GM21737 (cell line): ENCODE data around the gene MAGEB17.
"Not testable (repeated sequence)": the region's sequence is repeated elsewhere in the genome, so short reads cannot be mapped to it uniquely, and the experiment has no call there.

Source experiments
- ATAC-seq: cut with Tn5 transposase; IDR thresholded peaks from one replicate; pipeline ENCODE4 v1.9.1; 2021; ENCODE audit warnings: mild to moderate bottlenecking, moderate library complexity; ENCODE audit not compliant: unreplicated experiment

The MAGEB17 gene

GRCh38 chrX:16167181-16167580 lies at the start of gene MAGEB17:
MAGEB17 (plus strand) TSS chrX:16167481; CDS start chrX:16170383, 2,902 bp downstream.
- ATAC-seq = no peak

- ATAC-seq = peak; percentile 84
Measured at GRCh38 chrX:16119353-16120220, 47.7 kb upstream of the MAGEB17 start.

DNA sequence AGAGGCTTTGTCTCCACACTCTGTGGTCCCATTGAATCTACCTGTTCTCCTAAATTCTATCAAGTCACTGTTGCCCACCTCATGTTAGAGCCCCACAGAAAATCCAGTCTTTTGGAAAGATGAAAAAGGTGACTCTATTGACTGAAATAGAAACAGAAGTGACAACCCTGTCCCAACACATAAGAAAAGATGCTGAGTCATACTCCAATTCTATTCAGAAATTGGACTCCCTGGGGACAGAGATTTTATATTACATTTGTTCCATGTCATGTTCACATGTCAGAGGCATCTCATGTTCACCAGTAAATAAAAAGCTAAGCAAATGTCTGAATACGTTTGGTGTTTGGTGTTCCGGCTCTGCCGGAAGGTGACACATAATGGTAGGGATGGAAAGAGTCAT lies 46.9 kb upstream of the MAGEB17 start:
- ATAC-seq = peak; percentile 2

GRCh38 chrX:16123222-16123786 lies 44.0 kb upstream of the MAGEB17 start, which contains the start of gene GRPR:
GRPR (plus strand) TSS chrX:16123565; CDS start chrX:16123954, 389 bp downstream.
- ATAC-seq = peak; percentile 57

GRCh38 chrX:16124201-16124600 lies 43.1 kb upstream of the MAGEB17 start:
- no peak for ATAC-seq

DNA sequence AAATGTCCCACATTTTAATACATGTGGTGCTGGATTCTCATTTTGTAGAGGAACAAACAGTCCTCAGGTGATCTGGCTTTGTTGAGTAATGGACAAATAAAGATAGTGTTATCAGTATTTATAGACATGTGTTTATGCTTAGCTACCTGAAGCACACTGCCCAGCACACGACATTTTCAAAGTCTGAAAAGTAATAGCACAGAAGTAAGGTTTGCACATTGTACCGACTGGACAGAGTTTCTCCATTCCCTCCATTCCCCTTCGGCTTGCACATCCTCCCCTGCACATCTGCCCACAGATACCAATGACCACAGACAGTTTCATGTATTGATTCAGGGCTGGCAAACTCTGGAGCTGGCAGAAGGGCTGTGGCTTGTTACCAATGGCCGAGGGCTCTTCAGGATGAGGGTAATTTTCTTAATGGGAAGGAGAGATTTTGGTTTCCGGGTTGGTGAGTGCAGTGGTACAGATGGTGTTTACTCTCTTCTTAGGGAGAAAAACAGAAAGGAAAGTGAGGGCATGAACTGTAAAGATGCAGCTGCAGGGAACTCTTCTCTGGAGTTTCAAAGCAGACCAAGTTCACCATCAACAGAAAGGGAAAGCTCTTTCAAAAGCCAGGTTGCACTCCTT lies 41.6 kb upstream of the MAGEB17 start:
- ATAC-seq = no peak

- ATAC-seq = no peak
Measured at GRCh38 chrX:16130707-16131106, 36.6 kb upstream of the MAGEB17 start.

DNA sequence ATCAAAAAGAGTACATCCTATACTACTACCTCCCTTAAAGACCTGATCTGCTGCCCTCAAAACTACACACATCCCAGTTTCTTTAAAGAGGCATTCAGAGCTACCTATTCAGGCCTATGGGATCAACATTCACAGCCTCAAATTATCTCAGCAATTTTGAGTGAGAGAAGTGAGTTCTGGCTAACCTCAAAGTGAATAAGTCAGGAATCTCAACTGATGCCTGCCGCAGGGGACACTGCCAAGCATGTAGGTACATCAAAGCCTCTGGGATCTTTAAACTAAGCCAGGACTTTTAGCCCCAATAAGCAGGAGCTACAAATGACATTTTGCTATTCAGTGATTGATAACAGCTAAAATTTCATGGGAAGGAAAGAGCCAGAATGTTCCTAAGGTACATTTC lies 32.3 kb upstream of the MAGEB17 start:
- ATAC-seq = no peak

- ATAC-seq = no peak
Measured at GRCh38 chrX:16136080-16136479, 31.2 kb upstream of the MAGEB17 start.

DNA sequence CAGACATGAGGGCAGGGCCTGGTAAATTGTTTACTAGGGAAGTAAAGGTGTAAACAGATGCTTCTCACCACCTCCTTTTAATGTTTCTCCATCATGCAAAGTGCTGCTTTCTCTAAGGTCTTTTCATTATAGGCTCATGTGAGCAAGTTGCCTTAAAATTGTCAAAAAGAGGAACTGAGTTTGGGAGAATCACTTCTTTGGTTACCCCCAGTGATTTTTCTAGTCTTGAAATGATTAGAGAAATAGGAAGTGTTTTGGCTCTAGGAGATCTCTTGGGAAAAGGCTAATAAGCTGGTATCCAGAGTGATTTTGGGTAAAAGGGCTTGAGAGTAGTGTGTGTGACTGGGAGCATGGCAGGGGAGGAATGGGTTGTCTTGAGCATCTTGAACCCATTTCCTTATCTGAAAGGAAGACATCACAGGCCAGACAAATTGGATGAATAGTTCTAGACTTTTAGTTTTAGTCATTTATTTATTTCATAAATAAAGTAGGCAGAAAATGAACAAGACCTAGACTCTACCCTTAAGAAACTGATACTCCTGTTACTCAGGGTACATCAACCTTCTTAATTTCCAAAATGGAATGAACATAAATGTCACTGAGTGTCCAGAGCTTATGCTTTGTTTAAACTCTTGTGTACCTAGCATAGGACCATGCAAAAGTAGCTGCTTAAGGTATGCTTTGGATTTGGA lies 29.7 kb upstream of the MAGEB17 start:
- ATAC-seq = peak; percentile 67

- ATAC-seq = peak; percentile 20
Measured at GRCh38 chrX:16138108-16138427, 29.2 kb upstream of the MAGEB17 start.

GRCh38 chrX:16140448-16140847 lies 26.8 kb upstream of the MAGEB17 start:
- no peak for ATAC-seq

GRCh38 chrX:16140983-16141382 lies 26.3 kb upstream of the MAGEB17 start:
- no peak for ATAC-seq

DNA sequence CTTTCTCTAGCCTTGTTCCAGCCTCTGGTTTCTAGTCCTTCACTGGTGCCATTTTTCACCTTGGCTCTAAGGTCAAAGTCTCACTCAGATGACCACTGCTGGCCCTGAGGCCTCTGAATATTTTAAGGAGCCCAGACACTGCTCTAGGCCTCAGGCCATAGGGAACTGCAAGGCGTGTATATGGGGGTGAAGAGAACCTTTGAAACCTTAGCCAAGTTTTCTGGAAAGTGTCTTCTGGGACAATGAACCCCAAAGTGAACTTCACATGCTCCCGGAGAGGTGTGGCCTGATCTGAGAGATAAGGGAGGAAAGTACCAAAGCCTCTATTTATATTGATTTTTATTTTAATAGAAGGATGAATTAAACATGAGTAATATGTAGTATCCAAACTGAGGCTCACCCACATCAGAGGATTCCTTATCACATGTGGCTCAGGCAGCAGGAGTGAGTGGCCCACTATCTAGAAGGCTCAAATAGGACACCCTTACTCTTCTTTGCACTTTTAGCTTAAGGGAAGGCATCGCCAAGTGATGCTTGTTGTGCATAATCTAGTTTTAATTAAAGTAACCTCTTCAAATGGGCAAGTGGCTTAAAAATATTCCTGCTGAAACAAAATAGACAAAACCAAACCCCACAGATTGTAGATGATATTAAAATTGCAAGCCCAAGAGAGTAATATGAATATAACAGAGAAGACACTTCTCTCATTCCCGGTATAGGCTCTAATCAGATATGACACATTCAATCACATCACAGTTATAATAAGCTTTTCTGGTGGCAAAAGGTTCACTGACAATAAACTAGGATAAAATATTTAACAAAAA lies 25.6 kb upstream of the MAGEB17 start:
- no peak for ATAC-seq

- no peak for ATAC-seq
Measured at GRCh38 chrX:16142246-16142558, 25.1 kb upstream of the MAGEB17 start.

GRCh38 chrX:16143968-16144367 lies 23.3 kb upstream of the MAGEB17 start:
- no peak for ATAC-seq

GRCh38 chrX:16144420-16144819 lies 22.9 kb upstream of the MAGEB17 start:
- no peak for ATAC-seq

GRCh38 chrX:16145093-16145492 lies 22.2 kb upstream of the MAGEB17 start:
- not testable (repeated sequence) for ATAC-seq

DNA sequence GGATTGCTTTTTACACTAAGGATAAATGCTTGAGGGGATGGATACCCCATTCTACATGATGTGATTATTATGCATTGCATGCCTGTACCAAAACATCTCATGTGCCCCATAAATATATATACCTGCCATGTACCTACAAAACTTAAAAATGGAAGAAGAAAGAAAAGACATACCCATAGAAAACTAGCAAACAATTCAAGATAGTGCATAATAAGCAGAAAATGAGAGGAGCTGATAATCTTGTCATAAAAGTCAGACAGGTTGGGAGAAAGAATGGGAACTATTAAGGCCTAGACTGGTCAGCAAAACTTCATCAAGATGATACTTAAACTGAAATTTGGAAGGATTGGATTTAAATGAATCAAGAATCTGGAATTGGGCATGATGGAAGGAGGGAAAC lies 21.6 kb upstream of the MAGEB17 start:
- ATAC-seq = no peak

DNA sequence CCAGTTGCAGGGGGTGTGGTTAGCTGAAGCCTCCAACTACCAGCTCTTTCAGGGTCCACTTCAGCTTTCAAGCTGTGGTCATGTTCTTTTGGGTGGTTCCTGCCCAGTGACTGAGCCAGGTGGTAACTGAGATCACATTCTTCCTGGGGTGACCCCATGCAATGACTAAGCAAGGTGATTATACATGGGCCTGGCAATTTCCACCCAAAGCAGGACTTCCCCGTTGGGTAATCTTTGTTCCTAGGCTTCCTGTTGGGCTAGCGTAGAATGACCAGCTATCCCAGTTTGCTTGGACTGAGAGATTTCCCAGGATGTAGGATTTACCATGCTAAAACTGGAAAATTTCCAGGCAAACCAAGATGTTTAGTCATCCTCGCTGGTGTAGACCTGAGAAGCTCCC lies 18.4 kb upstream of the MAGEB17 start:
- no peak for ATAC-seq
